Effector memory CD4-positive, alpha-beta T cell (primary cell): ENCODE results near the gene OXER1.
"Not testable (repeated sequence)": the region's sequence is repeated elsewhere in the genome, so short reads cannot be mapped to it uniquely, and the experiment has no call there.

Source experiments
- DNase-seq, 3 donors: peaks; one replicate each; pipeline ENCODE4 v3.0.0-alpha.2; 2020
- H3K27ac ChIP-seq: 2 replicates; pipeline ENCODE4 v1.7.0; 2013; ENCODE audit warnings: mild to moderate bottlenecking, low read length, moderate library complexity; ENCODE audit not compliant: insufficient read depth, poor library complexity, severe bottlenecking
- H3K27me3 ChIP-seq: replicated peaks from 2 replicates; pipeline ENCODE4 v1.7.0; 2013; ENCODE audit warnings: mild to moderate bottlenecking, low read length; ENCODE audit not compliant: insufficient read depth, control insufficient read depth, poor library complexity, severe bottlenecking
- H3K36me3 ChIP-seq: 2 replicates; pipeline ENCODE4 v1.7.0; 2013; ENCODE audit warnings: mild to moderate bottlenecking, low read length, moderate library complexity; ENCODE audit not compliant: control insufficient read depth, insufficient read depth
- H3K4me1 ChIP-seq: 2 replicates; pipeline ENCODE4 v1.7.0; 2013; ENCODE audit warnings: low read length, mild to moderate bottlenecking; ENCODE audit not compliant: control insufficient read depth, insufficient read depth, poor library complexity, severe bottlenecking
- H3K4me3 ChIP-seq: 2 replicates; pipeline ENCODE4 v1.7.0; 2013; ENCODE audit warnings: low read length, low read depth, mild to moderate bottlenecking; ENCODE audit not compliant: insufficient read depth, poor library complexity, severe bottlenecking
- H3K9me3 ChIP-seq: 2 replicates; pipeline ENCODE4 v1.7.0; 2013; ENCODE audit warnings: mild to moderate bottlenecking, low read length, moderate library complexity; ENCODE audit not compliant: control insufficient read depth

The OXER1 gene

GRCh38 chr2:42733852-42734251 is 30.1 kb downstream of the OXER1 start:
- Histone ChIP-seq H3K36me3 (peaks cover 7% of the 10 kb centered on the region), H3K4me1 (no peaks in the 10 kb centered on the region), H3K4me3 (no peak overlapping the region), H3K9me3 (no peaks in the 10 kb centered on the region), H3K27me3 (no peaks in the 10 kb centered on the region), H3K27ac (no peak overlapping the region)
- no peak for DNase-seq

- not testable (repeated sequence) for H3K27me3 ChIP-seq, DNase-seq, H3K4me3 ChIP-seq, H3K27ac ChIP-seq, H3K36me3 ChIP-seq, H3K4me1 ChIP-seq, H3K9me3 ChIP-seq
Observed at GRCh38 chr2:42731316-42731715, 32.6 kb downstream of the OXER1 start.

- Histone ChIP-seq H3K9me3 (no peaks in the 10 kb centered on the region), H3K36me3 (no peaks in the 10 kb centered on the region), H3K4me1 (no peaks in the 10 kb centered on the region), H3K27ac (no peak overlapping the region), H3K4me3 (no peak overlapping the region), H3K27me3 (no peaks in the 10 kb centered on the region)
- no peak for DNase-seq
Observed at GRCh38 chr2:42726680-42727079, 37.3 kb downstream of the OXER1 start.

DNA sequence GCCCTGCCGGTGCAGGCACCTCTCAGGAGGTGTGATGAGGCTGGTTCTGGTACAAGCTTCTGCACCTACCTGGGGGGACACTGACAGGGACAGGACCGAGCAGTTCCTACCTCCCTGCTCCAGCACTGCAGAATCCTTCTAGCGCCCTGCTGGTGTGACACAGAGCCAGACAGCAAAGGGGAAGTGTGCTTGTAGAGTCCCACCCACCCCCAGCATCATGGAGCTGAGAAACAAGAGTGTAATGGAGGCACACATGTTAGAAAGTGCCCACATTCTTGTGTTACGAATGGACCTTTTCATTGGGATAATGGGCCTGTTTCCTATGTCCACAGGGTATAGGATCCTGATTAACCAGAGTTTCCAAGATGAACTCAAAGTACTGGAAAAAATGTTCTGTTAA is 38.3 kb downstream of the OXER1 start:
- Histone ChIP-seq H3K4me1 (no peaks in the 10 kb centered on the region), H3K36me3 (no peaks in the 10 kb centered on the region), H3K27me3 (no peaks in the 10 kb centered on the region), H3K27ac (no peak overlapping the region), H3K4me3 (no peak overlapping the region), H3K9me3 (no peaks in the 10 kb centered on the region)
- no peak for DNase-seq

- Histone ChIP-seq H3K36me3 (no peaks in the 10 kb centered on the region), H3K27me3 (no peaks in the 10 kb centered on the region), H3K4me3 (no peak overlapping the region), H3K4me1 (no peaks in the 10 kb centered on the region), H3K27ac (no peak overlapping the region), H3K9me3 (no peaks in the 10 kb centered on the region)
- DNase-seq = no peak
Observed at GRCh38 chr2:42724886-42725285, 39.0 kb downstream of the OXER1 start.

DNA sequence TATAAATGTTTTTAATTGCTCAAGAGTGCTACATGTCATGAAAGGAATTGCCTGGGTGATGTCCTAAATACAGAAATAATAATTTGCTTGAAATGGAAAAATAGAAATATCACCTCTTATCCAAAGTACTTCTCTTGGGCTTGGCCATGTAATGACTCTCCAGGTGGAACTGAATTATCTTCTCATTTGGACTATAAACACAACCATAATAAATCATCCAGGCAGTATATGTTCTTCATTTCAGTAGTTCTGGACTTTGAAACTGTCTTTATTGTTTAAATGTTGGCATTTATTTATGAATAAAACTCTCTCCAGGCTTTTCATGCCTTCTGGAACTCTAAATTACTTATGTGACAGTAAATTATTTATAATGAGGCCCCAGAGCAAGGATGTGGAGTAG is 40.5 kb downstream of the OXER1 start:
- DNase-seq = no peak

GRCh38 chr2:42722320-42723190 is 41.4 kb downstream of the OXER1 start:
- H3K4me1 ChIP-seq = no peaks in the 10 kb centered on the region
- no peak overlapping the region for H3K27ac ChIP-seq
- no peaks in the 10 kb centered on the region for H3K27me3 ChIP-seq
- H3K9me3 ChIP-seq = no peaks in the 10 kb centered on the region
- no peak for DNase-seq
- no peak overlapping the region for H3K4me3 ChIP-seq
- no peaks in the 10 kb centered on the region for H3K36me3 ChIP-seq

More for the DNA sequence above, 40.5 kb downstream of the OXER1 start:
- Histone ChIP-seq H3K36me3 (no peaks in the 10 kb centered on the region), H3K27me3 (no peaks in the 10 kb centered on the region), H3K9me3 (no peaks in the 10 kb centered on the region), H3K27ac (no peak overlapping the region), H3K4me3 (no peak overlapping the region), H3K4me1 (no peaks in the 10 kb centered on the region)

- Histone ChIP-seq H3K9me3 (no peaks in the 10 kb centered on the region), H3K36me3 (no peaks in the 10 kb centered on the region), H3K27me3 (no peaks in the 10 kb centered on the region), H3K4me1 (no peaks in the 10 kb centered on the region), H3K27ac (no peak overlapping the region), H3K4me3 (no peak overlapping the region)
- DNase-seq = no peak
Observed at GRCh38 chr2:42721898-42722297, 42.0 kb downstream of the OXER1 start.

- Histone ChIP-seq H3K36me3 (no peaks in the 10 kb centered on the region), H3K9me3 (no peaks in the 10 kb centered on the region), H3K27ac (no peak overlapping the region), H3K4me3 (no peak overlapping the region), H3K27me3 (no peaks in the 10 kb centered on the region), H3K4me1 (no peaks in the 10 kb centered on the region)
- no peak for DNase-seq
Observed at GRCh38 chr2:42714686-42715085, 49.2 kb downstream of the OXER1 start.

DNA sequence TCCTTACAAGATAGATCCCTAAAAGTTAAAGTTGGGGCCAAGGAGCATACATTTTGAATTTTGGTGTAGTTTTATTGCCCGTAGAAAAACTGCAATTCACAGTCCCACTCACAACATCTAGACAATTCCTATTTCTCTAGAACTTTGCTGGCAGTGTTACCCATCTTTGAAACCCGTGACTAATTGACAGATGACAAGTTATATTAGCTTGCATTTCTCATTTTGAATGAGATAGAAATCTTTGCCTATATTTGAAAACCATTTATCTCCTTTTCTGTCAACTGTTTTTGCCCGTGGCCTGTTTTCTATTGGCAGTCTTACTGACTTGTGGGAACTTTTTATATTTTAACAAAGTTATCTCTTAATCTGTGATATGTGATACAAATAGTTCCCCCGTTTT is 50.0 kb downstream of the OXER1 start:
- Histone ChIP-seq H3K9me3 (no peaks in the 10 kb centered on the region), H3K27ac (no peak overlapping the region), H3K4me3 (no peak overlapping the region), H3K4me1 (no peaks in the 10 kb centered on the region), H3K27me3 (no peaks in the 10 kb centered on the region), H3K36me3 (peaks cover 5% of the 10 kb centered on the region)
- no peak for DNase-seq
